DMS153 treated with DMSO at 0.1 percent for 48 hours (cell line): ENCODE measurements around the gene CFAP61.
"Not testable (repeated sequence)": the region's sequence is repeated elsewhere in the genome, so short reads cannot be mapped to it uniquely, and the experiment has no call there.

Source experiments
- DNase-seq: peaks from one replicate; lab custom pipeline; 2025; ENCODE audit not compliant: unreplicated experiment; lab: John Stamatoyannopoulos, UW

CFAP61 gene

GRCh38 chr20:20052074-20052970 lies at the start of gene CFAP61, which contains the start of gene CRNKL1:
TSS of gene CFAP61 (plus strand) at chr20:20052532. CDS start at chr20:20056654, 4,122 bp downstream.
TSS of gene CRNKL1 (minus strand) at chr20:20052466. CDS start at chr20:20052342, 124 bp downstream.
- DNase-seq, result peak; percentile 94

DNA sequence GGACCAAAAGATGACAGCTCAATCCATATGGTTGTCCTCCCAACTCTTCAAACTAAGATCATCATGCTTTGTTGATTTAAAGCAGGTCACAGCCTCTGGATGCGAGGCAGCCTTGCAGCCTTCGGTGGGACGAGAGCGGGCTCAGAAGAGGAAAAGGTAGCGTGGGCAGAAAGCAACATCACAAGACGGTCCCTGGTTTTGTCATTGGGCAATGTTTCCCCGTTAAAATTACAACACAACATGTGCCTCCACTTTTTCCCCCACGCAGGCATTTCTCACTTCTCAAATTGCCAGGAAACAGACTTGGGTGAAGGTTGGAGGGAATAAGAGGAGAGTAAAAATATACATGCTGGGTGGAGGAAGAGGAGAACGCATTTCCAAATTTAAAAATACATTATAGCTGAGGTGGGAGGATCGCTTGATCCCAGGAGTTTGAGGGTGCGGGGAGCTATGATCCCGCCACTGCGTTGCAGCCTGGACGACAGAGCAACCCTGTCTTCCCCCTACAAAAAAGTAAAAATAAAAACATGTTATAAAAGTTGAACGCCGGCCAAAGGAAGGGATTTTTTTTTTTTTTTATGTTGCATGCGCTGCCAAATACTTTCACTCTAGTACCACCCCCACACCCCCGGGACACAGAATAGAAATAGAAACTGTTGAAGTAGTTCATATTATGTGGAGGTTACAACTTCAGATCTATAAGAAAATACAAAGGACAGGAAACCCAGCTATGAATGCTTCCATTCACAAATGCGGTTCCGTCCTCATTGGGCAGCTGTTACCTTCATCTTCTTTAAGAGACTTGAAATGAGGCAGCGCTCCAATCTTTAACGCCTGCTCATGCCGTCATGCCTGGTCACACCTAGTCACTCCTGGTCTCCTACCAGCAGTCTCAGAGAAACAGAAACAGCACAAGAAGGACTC lies 49.0 kb upstream of the CFAP61 start:
- no peak for DNase-seq

DNA sequence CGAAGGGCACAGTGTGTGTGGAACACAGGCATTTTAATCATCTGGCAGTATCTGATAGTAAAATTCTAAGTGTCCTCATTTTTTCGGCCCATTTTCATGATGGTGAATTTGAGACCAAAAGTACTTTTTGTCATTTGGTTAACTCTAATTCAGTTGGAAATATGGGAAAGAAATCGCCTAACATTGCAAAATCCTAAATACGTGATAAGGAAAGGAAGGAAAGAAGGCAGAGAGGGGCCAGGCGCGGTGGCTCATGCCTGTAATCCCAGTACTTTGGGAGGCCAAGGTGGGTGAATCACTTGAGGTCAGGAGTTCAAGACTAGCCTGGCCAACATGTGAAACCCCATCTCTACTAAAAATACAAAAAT lies 48.4 kb upstream of the CFAP61 start:
- not testable (repeated sequence) for DNase-seq

GRCh38 chr20:20005342-20005741 lies 47.0 kb upstream of the CFAP61 start:
- no peak for DNase-seq

- peak; percentile 24 for DNase-seq
Measured at GRCh38 chr20:20009784-20010253, 42.5 kb upstream of the CFAP61 start.

- DNase-seq, result peak; percentile 62
Measured at GRCh38 chr20:20010639-20011500, 41.5 kb upstream of the CFAP61 start.

GRCh38 chr20:20012541-20012940 lies 39.8 kb upstream of the CFAP61 start:
- no peak for DNase-seq

GRCh38 chr20:20014659-20015058 lies 37.7 kb upstream of the CFAP61 start:
- DNase-seq, result no peak

DNA sequence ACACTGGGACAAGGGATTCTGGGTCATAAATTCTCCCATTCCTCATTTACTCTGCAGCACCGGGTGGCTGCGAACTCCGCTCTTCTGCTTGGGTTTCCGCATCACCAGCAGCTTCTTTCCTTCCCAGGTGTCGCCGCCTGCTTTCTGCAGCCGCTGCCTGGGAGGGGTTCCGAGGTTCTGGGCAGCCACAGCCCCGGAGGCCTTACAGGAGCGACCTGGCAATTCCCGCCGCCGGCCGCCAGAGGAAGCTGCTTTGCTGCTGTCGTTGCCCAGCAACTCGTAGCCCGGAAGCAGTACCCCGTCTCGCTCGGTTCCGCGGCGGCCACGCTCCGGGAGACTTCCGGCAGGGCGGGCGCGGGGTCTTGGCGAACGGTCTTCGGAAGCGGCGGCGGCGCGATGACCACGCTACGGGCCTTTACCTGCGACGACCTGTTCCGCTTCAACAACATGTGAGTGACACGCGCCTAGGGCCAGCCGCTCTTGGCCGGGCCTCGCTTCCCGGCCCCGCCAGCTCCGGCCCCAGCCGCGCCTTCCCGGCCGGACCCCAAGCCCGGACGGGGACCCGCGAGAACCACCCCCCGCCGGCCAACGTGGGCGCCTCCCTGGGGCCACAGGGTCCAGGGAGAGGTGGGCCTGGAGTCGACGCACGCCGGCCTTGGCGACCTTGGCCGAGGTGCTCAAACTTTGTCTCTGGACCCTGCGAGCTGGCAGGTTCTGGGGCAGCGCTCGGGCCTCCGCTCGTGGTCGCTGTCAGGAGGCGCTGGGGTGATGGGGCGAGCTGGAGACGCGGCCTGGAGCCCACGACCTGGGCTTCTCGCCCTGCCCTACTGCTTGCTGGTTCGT lies 35.1 kb upstream of the CFAP61 start, which contains the start of gene NAA20:
Gene NAA20, plus strand, starts transcription at position 362 of the 843 bp plus-strand sequence. Its CDS starts 35 bp downstream, at position 397.
- DNase-seq, result peak; percentile 83

- DNase-seq, result no peak
Measured at GRCh38 chr20:20017844-20018185, 34.5 kb upstream of the CFAP61 start.

DNA sequence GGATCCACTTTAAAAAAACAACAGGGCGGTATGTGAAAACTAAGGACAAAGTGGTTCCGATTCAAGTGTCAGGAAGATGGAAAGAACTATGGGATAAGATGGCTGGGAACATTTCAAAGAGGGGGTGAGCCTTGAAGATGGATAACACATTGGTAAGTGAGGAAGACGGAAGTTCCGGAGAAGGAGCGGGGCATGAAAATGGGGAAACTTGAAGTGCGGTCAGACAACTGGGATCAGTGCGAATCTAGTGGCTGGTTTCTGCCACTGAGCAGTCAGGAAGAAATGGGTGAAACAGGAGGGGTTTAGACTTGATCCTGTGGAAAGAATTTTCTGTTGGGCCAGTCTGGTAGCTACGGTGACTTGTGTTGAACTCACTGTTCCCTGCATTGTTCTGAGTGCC lies 34.0 kb upstream of the CFAP61 start:
- DNase-seq, result no peak

- DNase-seq, result no peak
Measured at GRCh38 chr20:20019123-20019522, 33.2 kb upstream of the CFAP61 start.

- DNase-seq, result no peak
Measured at GRCh38 chr20:20020908-20021307, 31.4 kb upstream of the CFAP61 start.

- no peak for DNase-seq
Measured at GRCh38 chr20:20021835-20022234, 30.5 kb upstream of the CFAP61 start.

DNA sequence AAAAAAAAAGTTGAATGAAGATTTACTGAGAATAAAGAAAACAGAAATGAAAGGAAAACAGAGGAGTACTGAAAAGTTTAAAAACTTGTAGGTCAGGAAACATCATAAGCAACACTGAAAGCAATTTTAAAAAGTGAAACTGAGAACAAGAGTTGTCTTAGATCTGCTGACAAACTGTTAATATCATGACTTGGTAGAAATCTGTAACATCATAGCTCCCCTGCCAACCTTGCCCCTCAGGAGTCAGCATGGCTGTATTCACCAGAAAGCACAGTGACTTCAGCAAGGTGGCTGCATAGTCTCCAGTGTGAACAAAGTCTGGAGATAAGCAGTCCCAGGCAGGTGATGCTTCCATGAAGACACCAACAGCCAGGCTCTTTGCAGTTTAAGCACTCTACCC lies 29.8 kb upstream of the CFAP61 start:
- DNase-seq, result no peak

GRCh38 chr20:20023395-20023794 lies 28.9 kb upstream of the CFAP61 start:
- DNase-seq, result no peak

- DNase-seq, result no peak
Measured at GRCh38 chr20:20024942-20025341, 27.4 kb upstream of the CFAP61 start.

DNA sequence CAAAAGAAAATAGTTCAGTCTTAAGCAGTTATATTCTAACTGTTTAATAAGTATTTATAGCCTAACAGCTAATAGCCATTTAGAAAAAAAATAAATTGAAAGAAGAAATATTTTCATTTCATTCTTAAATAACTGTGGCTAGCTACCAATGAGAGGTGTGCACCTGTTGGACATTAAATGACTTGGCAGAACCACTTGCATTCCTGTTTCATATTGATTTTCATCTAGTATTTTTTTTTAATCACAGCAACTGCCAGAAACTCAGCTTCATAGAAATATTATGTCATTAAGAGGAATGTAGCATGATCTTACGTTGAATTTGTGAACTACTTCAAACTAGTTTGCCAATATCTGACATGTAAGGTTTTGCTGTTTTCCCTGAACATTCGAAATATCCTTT lies 25.0 kb upstream of the CFAP61 start:
- DNase-seq, result no peak

GRCh38 chr20:20031790-20032189 lies 20.5 kb upstream of the CFAP61 start:
- no peak for DNase-seq

DNA sequence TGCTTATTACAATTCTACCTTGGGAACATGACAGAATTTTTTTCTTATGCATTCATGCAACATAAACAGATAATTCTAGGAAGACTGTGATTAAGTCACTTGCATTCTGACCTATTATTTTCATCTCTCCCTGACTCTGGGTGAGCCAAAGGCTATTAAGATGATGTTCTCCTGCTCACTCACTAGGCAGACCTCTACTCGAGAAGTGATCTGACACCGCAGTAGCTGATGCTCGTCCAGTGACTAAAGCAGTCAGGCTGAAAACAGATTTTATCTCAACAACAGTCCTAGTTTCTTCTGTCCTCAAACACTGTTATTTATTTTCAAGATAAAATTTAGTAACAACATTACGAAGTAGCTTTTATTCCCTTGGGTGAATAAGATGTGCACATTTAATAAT lies 17.8 kb upstream of the CFAP61 start:
- no peak for DNase-seq
